ENCODE results near the gene SPOCK1. TPM values are rescaled to one million over a fixed set of nuclear protein-coding genes. Genes with fewer than 3 reads are reported as not detected.

SPOCK1 gene
- polyA plus RNA-seq, 1 experiment, result 304 TPM

DNA sequence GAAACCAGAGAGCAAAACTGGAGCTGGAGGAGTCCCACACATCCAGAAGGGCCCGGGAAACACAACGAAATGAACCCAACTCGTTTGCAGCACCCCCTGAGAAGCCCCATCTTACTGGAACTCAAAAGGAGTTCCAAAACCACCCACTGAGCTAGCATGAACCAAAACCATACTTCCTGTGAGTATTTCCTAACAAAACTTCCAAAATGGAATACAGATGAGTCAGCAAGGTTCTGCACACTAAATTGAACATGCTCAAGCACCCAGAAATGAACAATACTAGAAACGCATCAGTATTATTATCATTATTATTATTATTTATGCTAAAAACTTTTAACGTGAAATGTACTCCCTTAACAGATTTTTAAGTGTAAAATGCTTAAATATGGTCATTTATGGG is 8.0 kb upstream of the SPOCK1 start:
- no peak overlapping the region for H3K4me3 ChIP-seq (ENCODE audit: low read depth, low read length)
- ChIA-PET CTCF (interaction anchor here (0.6 kb wide), 1 partner anchor 122 kb away, joined by 4 read pairs; no protein-coding TSS in a partner anchor), POLR2A (no interaction called here)
- H3K36me3 ChIP-seq (ENCODE audit: control insufficient read depth, insufficient read depth, low read length), result no peaks in the 10 kb centered on the region
- TF ChIP-seq, protein P1, sequence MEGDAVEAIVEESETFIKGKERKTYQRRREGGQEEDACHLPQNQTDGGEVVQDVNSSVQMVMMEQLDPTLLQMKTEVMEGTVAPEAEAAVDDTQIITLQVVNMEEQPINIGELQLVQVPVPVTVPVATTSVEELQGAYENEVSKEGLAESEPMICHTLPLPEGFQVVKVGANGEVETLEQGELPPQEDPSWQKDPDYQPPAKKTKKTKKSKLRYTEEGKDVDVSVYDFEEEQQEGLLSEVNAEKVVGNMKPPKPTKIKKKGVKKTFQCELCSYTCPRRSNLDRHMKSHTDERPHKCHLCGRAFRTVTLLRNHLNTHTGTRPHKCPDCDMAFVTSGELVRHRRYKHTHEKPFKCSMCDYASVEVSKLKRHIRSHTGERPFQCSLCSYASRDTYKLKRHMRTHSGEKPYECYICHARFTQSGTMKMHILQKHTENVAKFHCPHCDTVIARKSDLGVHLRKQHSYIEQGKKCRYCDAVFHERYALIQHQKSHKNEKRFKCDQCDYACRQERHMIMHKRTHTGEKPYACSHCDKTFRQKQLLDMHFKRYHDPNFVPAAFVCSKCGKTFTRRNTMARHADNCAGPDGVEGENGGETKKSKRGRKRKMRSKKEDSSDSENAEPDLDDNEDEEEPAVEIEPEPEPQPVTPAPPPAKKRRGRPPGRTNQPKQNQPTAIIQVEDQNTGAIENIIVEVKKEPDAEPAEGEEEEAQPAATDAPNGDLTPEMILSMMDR (IDR thresholded peaks at IDR 0.05; ENCODE audit: insufficient read depth, low read depth, low read length), result no peak
- peaks cover 4% of the 10 kb centered on the region for H3K27me3 ChIP-seq (ENCODE audit: control insufficient read depth, insufficient read depth, low read length)
- DNase-seq (ENCODE audit: low read depth), result no peak

DNA sequence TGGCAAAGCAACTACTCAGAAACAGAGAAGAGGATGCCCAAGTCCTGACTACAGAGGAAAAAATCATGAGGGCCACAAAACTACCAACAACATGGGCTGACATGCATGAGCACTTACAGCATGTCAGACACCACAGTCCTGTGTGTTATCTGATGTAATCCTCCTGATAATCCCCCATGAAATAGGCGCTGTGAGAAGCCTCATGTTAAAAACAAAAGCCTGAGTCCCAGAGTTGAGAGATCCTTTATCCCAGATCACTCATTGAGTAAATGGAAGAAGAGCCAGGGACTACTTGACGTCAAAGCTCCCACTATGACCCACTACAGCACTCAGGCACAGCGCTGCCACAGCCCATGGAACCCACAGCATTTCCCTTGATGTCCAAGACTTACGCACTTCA is 7.2 kb upstream of the SPOCK1 start:
- H3K36me3 ChIP-seq (ENCODE audit: control insufficient read depth, insufficient read depth, low read length), result no peaks in the 10 kb centered on the region
- ChIA-PET POLR2A (no interaction called here), CTCF (interaction anchor here (0.8 kb wide), 1 partner anchor 16 kb away, joined by 3 read pairs; no protein-coding TSS in a partner anchor)
- DNase-seq (ENCODE audit: low read depth), result no peak
- TF ChIP-seq, protein P1 (IDR thresholded peaks at IDR 0.05; ENCODE audit: insufficient read depth, low read depth, low read length), result no peak
- H3K4me3 ChIP-seq (ENCODE audit: low read depth, low read length), result no peak overlapping the region
- peaks cover 4% of the 10 kb centered on the region for H3K27me3 ChIP-seq (ENCODE audit: control insufficient read depth, insufficient read depth, low read length)

DNA sequence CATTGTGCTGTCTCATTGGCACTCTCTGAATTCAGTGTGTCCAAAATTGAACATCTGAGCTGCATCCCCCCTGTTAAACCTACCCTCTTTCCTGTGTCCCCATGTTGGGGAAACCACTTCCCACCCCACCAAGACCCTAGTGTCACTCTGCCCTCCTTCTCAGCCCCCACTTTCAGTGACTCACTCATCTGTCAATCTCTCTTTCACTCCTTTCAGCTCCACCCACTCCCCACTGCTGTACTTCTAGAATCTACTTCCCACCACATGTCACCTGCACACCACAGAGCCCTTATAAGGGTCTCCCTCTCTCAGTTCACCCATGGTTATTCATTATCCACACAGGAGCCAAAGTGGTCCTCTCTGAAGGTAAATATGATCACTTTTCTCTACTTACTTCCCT is 5.8 kb upstream of the SPOCK1 start:
- TF ChIP-seq, protein P1 (IDR thresholded peaks at IDR 0.05; ENCODE audit: insufficient read depth, low read depth, low read length), result no peak
- no peak for DNase-seq (ENCODE audit: low read depth)
- ChIA-PET CTCF (interaction anchor here (1.7 to 2.1 kb wide), 2 partner anchors 98 to 184 kb away, joined by 4 to 8 read pairs; no protein-coding TSS in a partner anchor), POLR2A (no interaction called here)
- Histone ChIP-seq H3K4me3 (ENCODE audit: low read depth, low read length) (no peak overlapping the region), H3K27me3 (ENCODE audit: control insufficient read depth, insufficient read depth, low read length) (peaks cover 2% of the 10 kb centered on the region; the same call in 1 of the 2 replicates), H3K36me3 (ENCODE audit: control insufficient read depth, insufficient read depth, low read length) (no peaks in the 10 kb centered on the region)

DNA sequence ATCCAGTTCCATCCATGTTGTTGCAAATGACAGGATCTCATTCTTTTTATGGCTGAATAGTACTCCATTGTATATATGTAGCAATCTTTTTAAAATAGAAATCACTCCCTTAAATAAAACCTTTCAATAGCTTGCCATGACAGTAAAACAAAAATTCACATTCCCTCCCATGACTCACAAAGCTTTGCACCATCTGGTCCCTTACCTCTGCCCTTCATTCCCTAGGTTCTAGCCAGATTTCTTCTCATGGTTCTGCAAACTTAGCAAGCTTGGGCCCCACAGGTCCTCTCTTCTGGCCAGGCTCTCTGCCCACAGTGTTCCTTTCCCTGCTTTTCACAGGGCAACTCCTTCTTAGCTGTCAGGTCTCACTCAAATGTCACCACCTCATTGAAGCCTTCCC is 4.3 kb upstream of the SPOCK1 start:
- Histone ChIP-seq H3K27me3 (ENCODE audit: control insufficient read depth, insufficient read depth, low read length) (peaks cover 2% of the 10 kb centered on the region; the same call in 1 of the 2 replicates), H3K36me3 (ENCODE audit: control insufficient read depth, insufficient read depth, low read length) (no peaks in the 10 kb centered on the region), H3K4me3 (ENCODE audit: low read depth, low read length) (no peak overlapping the region)
- no peak for DNase-seq (ENCODE audit: low read depth)
- TF ChIP-seq, protein P1 (IDR thresholded peaks at IDR 0.05; ENCODE audit: insufficient read depth, low read depth, low read length), result no peak
- ChIA-PET POLR2A (no interaction called here), CTCF (interaction anchor here (0.9 to 2.1 kb wide), 2 partner anchors 138 to 183 kb away, joined by 3 to 8 read pairs; no protein-coding TSS in a partner anchor)

DNA sequence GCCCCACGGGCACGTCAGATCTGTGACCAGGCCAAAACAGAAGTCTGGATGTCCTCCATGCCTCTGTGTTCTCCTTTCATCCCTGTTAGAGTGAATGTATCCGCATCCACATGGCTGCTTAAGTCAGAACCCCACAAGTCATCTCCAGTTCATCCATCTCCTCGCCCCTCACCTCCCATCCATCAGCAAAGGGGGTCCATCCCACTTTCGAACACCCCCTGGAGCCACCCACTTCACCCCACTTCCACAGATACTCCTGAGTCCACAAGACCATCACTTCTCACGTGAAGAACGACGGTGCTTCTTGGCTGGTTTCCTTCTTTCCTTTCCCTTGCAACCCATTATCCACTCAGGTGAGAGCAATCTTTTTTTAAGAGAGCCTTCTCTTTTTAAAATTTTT is 3.5 kb upstream of the SPOCK1 start:
- ChIA-PET POLR2A (no interaction called here), CTCF (interaction anchor here (0.7 to 1.9 kb wide), 3 partner anchors 158 to 207 kb away, joined by 3 to 6 read pairs (median 4); no protein-coding TSS in a partner anchor)
- peaks cover 2% of the 10 kb centered on the region; the same call in 1 of the 2 replicates for H3K27me3 ChIP-seq (ENCODE audit: control insufficient read depth, insufficient read depth, low read length)
- TF ChIP-seq, protein P1 (IDR thresholded peaks at IDR 0.05; ENCODE audit: insufficient read depth, low read depth, low read length), result no peak
- no peak for DNase-seq (ENCODE audit: low read depth)
- no peak overlapping the region for H3K4me3 ChIP-seq (ENCODE audit: low read depth, low read length)
- H3K36me3 ChIP-seq (ENCODE audit: control insufficient read depth, insufficient read depth, low read length), result no peaks in the 10 kb centered on the region
